ENCODE measurements around the gene ULK4. TPM values are rescaled to one million over a fixed set of nuclear protein-coding genes. Genes with fewer than 3 reads are reported as not detected.

ULK4 gene
- total and polyA plus RNA-seq, 9 donors: 2.4 to 58.7 (median 7.3) TPM

- peaks cover 1% of the 10 kb centered on the region for H3K4me1 ChIP-seq (ENCODE audit: insufficient read depth)
- TF ChIP-seq EP300 (IDR thresholded peaks at IDR 0.05): no peak
- no peak for TF ChIP-seq POLR2A (IDR thresholded peaks at IDR 0.05)
- TF ChIP-seq CTCF (IDR thresholded peaks at IDR 0.05): no peak
- no peaks in the 10 kb centered on the region for H3K36me3 ChIP-seq
- WGBS, 3 donors: 76 to 87% (median 82%) methylated on average over 10 of the region's 10 CpGs
- DNase-seq: no peak
- no peak overlapping the region for H3K4me3 ChIP-seq
- no peaks in the 10 kb centered on the region for H3K9me3 ChIP-seq
- H3K27ac ChIP-seq: no peak overlapping the region
- intact Hi-C loops (cut with DNase I): no loop called here
- no peaks in the 10 kb centered on the region for H3K27me3 ChIP-seq
Measured at GRCh38 chr3:41683666-41684350, 278.1 kb downstream of the ULK4 start.

- TF ChIP-seq POLR2A (IDR thresholded peaks at IDR 0.05) (no peak), CTCF (IDR thresholded peaks at IDR 0.05) (no peak), EP300 (IDR thresholded peaks at IDR 0.05) (no peak)
- Histone ChIP-seq H3K4me3 (no peak overlapping the region), H3K9me3 (no peaks in the 10 kb centered on the region), H3K4me1 (ENCODE audit: insufficient read depth) (peaks cover 1% of the 10 kb centered on the region), H3K27ac (no peak overlapping the region), H3K36me3 (no peaks in the 10 kb centered on the region), H3K27me3 (no peaks in the 10 kb centered on the region)
- intact Hi-C loops (cut with DNase I): no loop called here
- whole genome bisulfite sequencing, 3 donors: 93 to 96% (median 96%) methylated on average over 6 of the region's 6 CpGs
- no peak for DNase-seq
Measured at GRCh38 chr3:41682996-41683395, 278.9 kb downstream of the ULK4 start.

GRCh38 chr3:41682382-41682781, 279.5 kb downstream of the ULK4 start:
- Histone ChIP-seq H3K4me1 (ENCODE audit: insufficient read depth) (peaks cover 1% of the 10 kb centered on the region), H3K36me3 (no peaks in the 10 kb centered on the region), H3K27me3 (no peaks in the 10 kb centered on the region), H3K9me3 (no peaks in the 10 kb centered on the region), H3K27ac (no peak overlapping the region), H3K4me3 (no peak overlapping the region)
- DNase-seq: no peak
- TF ChIP-seq CTCF (IDR thresholded peaks at IDR 0.05): no peak
- TF ChIP-seq POLR2A (IDR thresholded peaks at IDR 0.05): no peak
- TF ChIP-seq EP300 (IDR thresholded peaks at IDR 0.05): no peak
- 53 to 80% (median 70%) methylated on average over 3 of the region's 3 CpGs for WGBS, 3 donors
- intact Hi-C loops (cut with DNase I): no loop called here

GRCh38 chr3:41681479-41681878, 280.4 kb downstream of the ULK4 start:
- H3K27me3 ChIP-seq: no peaks in the 10 kb centered on the region
- intact Hi-C loops (cut with DNase I): no loop called here
- H3K4me3 ChIP-seq: no peak overlapping the region
- H3K36me3 ChIP-seq: no peaks in the 10 kb centered on the region
- peaks cover 1% of the 10 kb centered on the region for H3K4me1 ChIP-seq (ENCODE audit: insufficient read depth)
- H3K27ac ChIP-seq: no peak overlapping the region
- DNase-seq: no peak
- TF ChIP-seq POLR2A (IDR thresholded peaks at IDR 0.05) (no peak), EP300 (IDR thresholded peaks at IDR 0.05) (no peak), CTCF (IDR thresholded peaks at IDR 0.05) (no peak)
- no peaks in the 10 kb centered on the region for H3K9me3 ChIP-seq
- WGBS, 3 donors: 11 to 34% (median 20%) methylated on average over 3 of the region's 3 CpGs

Data from ovary (tissue), 9 donors.